HepG2 (cell line): Measurements from ENCODE around the gene SPTBN5. TPM values are rescaled to one million over a fixed set of nuclear protein-coding genes. Genes with fewer than 3 reads are reported as not detected.

Experiments used
- ATF7 ChIP-seq, 2 experiments: fragments of 450-650 bp in 1 of 2; sonication (generic) in 1 of 2; formaldehyde crosslinking in 1 of 2; IDR thresholded peaks; 2 replicates each; pipeline versions ENCODE4 v1.4.0 to v1.6.1; 2016 to 2020; ENCODE audit warnings: antibody characterized with exemption in 1 of 2, mild to moderate bottlenecking in 1 of 2, missing genetic modification reagents in 1 of 2
- BRCA1 ChIP-seq: sonication (generic); formaldehyde crosslinking; IDR thresholded peaks from 2 replicates; pipeline ENCODE4 v1.4.0; 2020; ENCODE audit warnings: missing genetic modification reagents
- ELF3 ChIP-seq: IDR thresholded peaks from 2 replicates; pipeline ENCODE4 v1.6.1; 2016; ENCODE audit warnings: missing genetic modification reagents, missing compliant biosample characterization
- FOXC1 ChIP-seq: sonication (generic); formaldehyde crosslinking; IDR thresholded peaks from 2 replicates; pipeline ENCODE4 v1.8.0; 2022; ENCODE audit warnings: mild to moderate bottlenecking, missing genetic modification reagents, borderline replicate concordance
- GPN1 ChIP-seq: sonication (generic); formaldehyde crosslinking; IDR thresholded peaks from 2 replicates; pipeline ENCODE4 v1.5.1; 2020; ENCODE audit warnings: missing genetic modification reagents, borderline replicate concordance
- HOXA5 ChIP-seq: sonication (generic); formaldehyde crosslinking; IDR thresholded peaks from 2 replicates; pipeline ENCODE4 v1.4.0; 2020; ENCODE audit warnings: missing genetic modification reagents
- KMT2B ChIP-seq: IDR thresholded peaks from 2 replicates; pipeline ENCODE4 v1.6.1; 2016; ENCODE audit warnings: missing genetic modification reagents, missing compliant biosample characterization
- MBD4 ChIP-seq: IDR thresholded peaks from 2 replicates; pipeline ENCODE4 v1.6.1; 2012; ENCODE audit warnings: low read length, inconsistent platforms, borderline replicate concordance
- YY1 ChIP-seq: IDR thresholded peaks from 2 replicates; pipeline ENCODE4 v1.6.1; 2011; ENCODE audit warnings: low read length, low read depth, moderate library complexity, mild to moderate bottlenecking; ENCODE audit not compliant: insufficient read depth, insufficient replicate concordance
- ZNF3 ChIP-seq: IDR thresholded peaks from 2 replicates; pipeline ENCODE4 v1.7.0; 2017; ENCODE audit warnings: inconsistent platforms
- ZNF367 ChIP-seq: sonication (generic); formaldehyde crosslinking; IDR thresholded peaks from 2 replicates; pipeline ENCODE4 v1.4.0; 2020; ENCODE audit warnings: missing genetic modification reagents, borderline replicate concordance
- ZNF382 ChIP-seq: sonication (generic); formaldehyde crosslinking; IDR thresholded peaks from 2 replicates; pipeline ENCODE4 v1.5.0; 2020; ENCODE audit warnings: missing genetic modification reagents, mild to moderate bottlenecking, borderline replicate concordance
- ZNF383 ChIP-seq: sonication (generic); formaldehyde crosslinking; IDR thresholded peaks from 2 replicates; pipeline ENCODE4 v1.4.0; 2020; ENCODE audit warnings: missing genetic modification reagents, mild to moderate bottlenecking, borderline replicate concordance
- ZNF496 ChIP-seq: sonication (generic); formaldehyde crosslinking; IDR thresholded peaks from 2 replicates; pipeline ENCODE4 v1.8.1; 2023; ENCODE audit warnings: mild to moderate bottlenecking, moderate library complexity, missing genetic modification reagents; ENCODE audit not compliant: insufficient replicate concordance
- polyA plus RNA-seq, 8 experiments: library from polyadenylated mRNA; depleted of rRNA in 3 of 8; stranded (reverse) in 7 of 8; unstranded in 1 of 8; fragments of >200 nt; fragmentation: Illumina TruSeq in 4 of 8; extraction: Trizol in 4 of 8; gene quantifications; 2 replicates each; pipeline versions ENCODE4 v1.2.1 to v1.2.3, GENCODE V29; 2011 to 2016; ENCODE audit warnings: low read depth in 4 of 8, missing spikeins in 1 of 8, mixed read lengths in 1 of 8; ENCODE audit not compliant: insufficient read depth in 1 of 8
- total RNA-seq, 5 experiments: library from RNA; depleted of rRNA; stranded (reverse); fragments of >200 nt; fragmentation: Illumina TruSeq; extraction: Trizol; gene quantifications; 2 replicates each; pipeline ENCODE4 v1.2.3, GENCODE V29; 2016; ENCODE audit warnings: low read depth in 1 of 5
- TF ChIP-seq, protein P1 (sequence below): sonication (generic); formaldehyde crosslinking; IDR thresholded peaks from 2 replicates; pipeline ENCODE4 v1.4.0; 2020; ENCODE audit warnings: missing genetic modification reagents, borderline replicate concordance
- TF ChIP-seq, protein P2 (sequence below): sonication (generic); formaldehyde crosslinking; IDR thresholded peaks from 2 replicates; pipeline ENCODE4 v1.5.1; 2020; ENCODE audit warnings: missing genetic modification reagents, mild to moderate bottlenecking, borderline replicate concordance
- TF ChIP-seq, protein P3 (sequence below): IDR thresholded peaks from 2 replicates; pipeline ENCODE4 v1.6.1; 2016; ENCODE audit warnings: control low read depth
- TF ChIP-seq, protein P4 (sequence below): sonication (generic); formaldehyde crosslinking; IDR thresholded peaks from 2 replicates; pipeline ENCODE4 v1.4.0; 2020; ENCODE audit warnings: missing genetic modification reagents, mild to moderate bottlenecking, borderline replicate concordance

SPTBN5 gene
- total and polyA plus RNA-seq, 2 of the 13 experiments (the other 11 are each of a cell fraction or from before 2014, with no cell fraction given) = 0.01 to 0.07 TPM

DNA sequence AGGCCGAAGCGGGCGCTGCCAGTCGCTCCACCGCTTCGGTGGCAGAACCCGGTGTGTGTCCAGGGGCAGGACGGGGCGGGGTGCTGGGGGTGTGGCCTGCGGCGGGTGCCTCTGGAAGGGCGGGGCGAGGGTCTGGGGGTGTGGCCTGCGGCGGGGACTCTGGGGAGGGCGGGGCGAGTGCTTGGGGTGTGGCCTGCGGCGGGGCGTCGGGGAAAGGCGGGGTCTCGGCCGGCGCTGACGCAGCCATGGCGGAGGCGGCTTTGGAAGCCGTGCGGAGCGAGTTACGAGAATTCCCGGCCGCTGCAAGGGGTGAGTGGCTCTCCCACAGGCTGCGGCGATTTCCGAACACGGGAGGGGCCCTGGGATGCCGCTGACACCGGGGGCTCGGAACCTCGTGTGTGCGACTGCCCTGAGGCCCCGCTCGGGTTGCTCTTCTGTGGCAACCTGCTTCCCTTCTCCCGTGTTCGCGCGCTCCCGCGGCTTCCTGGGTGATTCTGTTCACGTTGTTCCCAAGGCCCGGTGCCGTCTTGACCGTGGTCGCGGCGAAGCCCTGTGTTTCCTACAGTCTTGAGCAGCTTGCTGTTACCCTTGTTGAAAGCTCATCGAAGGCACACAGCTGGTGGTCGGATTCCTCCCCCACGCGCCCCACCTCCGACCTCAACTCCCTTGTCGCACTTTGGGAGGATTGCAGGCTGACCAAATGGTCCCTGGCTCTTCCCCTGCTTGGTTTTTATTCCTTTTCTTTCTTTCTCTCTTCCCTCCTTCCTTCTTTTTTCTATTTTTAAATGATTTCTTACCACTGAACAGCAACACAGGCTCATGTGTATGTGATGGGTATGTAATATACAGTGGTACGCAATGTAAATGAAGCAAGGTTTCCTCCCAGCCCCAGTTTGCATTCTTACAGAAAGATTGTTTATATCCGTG is 65.7 kb downstream of the SPTBN5 start, which contains the start of gene JMJD7 (continued):
- TF ChIP-seq ATF7 (IDR thresholded peaks at IDR 0.05) (no peak), ATF7 (CRISPR knock-in tag; IDR thresholded peaks at IDR 0.05) (no peak), ZNF367 (CRISPR knock-in tag) (no peak), BRCA1 (CRISPR knock-in tag) (no peak), ZNF382 (CRISPR knock-in tag) (no peak), ZNF3 (no peak), GPN1 (no peak; the same call in 1 of the 2 replicates), ZNF496 (no peak), FOXC1 (no peak), YY1 (peak; percentile 85), HOXA5 (CRISPR knock-in tag) (no peak), MBD4 (no peak), ZNF383 (CRISPR knock-in tag) (no peak), ELF3 (CRISPR knock-in tag) (no peak), KMT2B (peak; percentile 24; the same call in 1 of the 2 replicates)
- TF ChIP-seq, protein P1, sequence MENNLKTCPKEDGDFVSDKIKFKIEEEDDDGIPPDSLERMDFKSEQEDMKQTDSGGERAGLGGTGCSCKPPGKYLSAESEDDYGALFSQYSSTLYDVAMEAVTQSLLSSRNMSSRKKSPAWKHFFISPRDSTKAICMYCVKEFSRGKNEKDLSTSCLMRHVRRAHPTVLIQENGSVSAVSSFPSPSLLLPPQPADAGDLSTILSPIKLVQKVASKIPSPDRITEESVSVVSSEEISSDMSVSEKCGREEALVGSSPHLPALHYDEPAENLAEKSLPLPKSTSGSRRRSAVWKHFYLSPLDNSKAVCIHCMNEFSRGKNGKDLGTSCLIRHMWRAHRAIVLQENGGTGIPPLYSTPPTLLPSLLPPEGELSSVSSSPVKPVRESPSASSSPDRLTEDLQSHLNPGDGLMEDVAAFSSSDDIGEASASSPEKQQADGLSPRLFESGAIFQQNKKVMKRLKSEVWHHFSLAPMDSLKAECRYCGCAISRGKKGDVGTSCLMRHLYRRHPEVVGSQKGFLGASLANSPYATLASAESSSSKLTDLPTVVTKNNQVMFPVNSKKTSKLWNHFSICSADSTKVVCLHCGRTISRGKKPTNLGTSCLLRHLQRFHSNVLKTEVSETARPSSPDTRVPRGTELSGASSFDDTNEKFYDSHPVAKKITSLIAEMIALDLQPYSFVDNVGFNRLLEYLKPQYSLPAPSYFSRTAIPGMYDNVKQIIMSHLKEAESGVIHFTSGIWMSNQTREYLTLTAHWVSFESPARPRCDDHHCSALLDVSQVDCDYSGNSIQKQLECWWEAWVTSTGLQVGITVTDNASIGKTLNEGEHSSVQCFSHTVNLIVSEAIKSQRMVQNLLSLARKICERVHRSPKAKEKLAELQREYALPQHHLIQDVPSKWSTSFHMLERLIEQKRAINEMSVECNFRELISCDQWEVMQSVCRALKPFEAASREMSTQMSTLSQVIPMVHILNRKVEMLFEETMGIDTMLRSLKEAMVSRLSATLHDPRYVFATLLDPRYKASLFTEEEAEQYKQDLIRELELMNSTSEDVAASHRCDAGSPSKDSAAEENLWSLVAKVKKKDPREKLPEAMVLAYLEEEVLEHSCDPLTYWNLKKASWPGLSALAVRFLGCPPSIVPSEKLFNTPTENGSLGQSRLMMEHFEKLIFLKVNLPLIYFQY (CRISPR knock-in tag) = no peak
- TF ChIP-seq, protein P2, sequence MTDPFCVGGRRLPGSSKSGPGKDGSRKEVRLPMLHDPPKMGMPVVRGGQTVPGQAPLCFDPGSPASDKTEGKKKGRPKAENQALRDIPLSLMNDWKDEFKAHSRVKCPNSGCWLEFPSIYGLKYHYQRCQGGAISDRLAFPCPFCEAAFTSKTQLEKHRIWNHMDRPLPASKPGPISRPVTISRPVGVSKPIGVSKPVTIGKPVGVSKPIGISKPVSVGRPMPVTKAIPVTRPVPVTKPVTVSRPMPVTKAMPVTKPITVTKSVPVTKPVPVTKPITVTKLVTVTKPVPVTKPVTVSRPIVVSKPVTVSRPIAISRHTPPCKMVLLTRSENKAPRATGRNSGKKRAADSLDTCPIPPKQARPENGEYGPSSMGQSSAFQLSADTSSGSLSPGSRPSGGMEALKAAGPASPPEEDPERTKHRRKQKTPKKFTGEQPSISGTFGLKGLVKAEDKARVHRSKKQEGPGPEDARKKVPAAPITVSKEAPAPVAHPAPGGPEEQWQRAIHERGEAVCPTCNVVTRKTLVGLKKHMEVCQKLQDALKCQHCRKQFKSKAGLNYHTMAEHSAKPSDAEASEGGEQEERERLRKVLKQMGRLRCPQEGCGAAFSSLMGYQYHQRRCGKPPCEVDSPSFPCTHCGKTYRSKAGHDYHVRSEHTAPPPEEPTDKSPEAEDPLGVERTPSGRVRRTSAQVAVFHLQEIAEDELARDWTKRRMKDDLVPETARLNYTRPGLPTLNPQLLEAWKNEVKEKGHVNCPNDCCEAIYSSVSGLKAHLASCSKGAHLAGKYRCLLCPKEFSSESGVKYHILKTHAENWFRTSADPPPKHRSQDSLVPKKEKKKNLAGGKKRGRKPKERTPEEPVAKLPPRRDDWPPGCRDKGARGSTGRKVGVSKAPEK (CRISPR knock-in tag) = no peak
- TF ChIP-seq, protein P3, sequence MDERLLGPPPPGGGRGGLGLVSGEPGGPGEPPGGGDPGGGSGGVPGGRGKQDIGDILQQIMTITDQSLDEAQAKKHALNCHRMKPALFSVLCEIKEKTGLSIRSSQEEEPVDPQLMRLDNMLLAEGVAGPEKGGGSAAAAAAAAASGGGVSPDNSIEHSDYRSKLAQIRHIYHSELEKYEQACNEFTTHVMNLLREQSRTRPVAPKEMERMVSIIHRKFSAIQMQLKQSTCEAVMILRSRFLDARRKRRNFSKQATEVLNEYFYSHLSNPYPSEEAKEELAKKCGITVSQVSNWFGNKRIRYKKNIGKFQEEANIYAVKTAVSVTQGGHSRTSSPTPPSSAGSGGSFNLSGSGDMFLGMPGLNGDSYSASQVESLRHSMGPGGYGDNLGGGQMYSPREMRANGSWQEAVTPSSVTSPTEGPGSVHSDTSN (CRISPR knock-in tag) = no peak
- TF ChIP-seq, protein P4, sequence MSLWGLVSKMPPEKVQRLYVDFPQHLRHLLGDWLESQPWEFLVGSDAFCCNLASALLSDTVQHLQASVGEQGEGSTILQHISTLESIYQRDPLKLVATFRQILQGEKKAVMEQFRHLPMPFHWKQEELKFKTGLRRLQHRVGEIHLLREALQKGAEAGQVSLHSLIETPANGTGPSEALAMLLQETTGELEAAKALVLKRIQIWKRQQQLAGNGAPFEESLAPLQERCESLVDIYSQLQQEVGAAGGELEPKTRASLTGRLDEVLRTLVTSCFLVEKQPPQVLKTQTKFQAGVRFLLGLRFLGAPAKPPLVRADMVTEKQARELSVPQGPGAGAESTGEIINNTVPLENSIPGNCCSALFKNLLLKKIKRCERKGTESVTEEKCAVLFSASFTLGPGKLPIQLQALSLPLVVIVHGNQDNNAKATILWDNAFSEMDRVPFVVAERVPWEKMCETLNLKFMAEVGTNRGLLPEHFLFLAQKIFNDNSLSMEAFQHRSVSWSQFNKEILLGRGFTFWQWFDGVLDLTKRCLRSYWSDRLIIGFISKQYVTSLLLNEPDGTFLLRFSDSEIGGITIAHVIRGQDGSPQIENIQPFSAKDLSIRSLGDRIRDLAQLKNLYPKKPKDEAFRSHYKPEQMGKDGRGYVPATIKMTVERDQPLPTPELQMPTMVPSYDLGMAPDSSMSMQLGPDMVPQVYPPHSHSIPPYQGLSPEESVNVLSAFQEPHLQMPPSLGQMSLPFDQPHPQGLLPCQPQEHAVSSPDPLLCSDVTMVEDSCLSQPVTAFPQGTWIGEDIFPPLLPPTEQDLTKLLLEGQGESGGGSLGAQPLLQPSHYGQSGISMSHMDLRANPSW (CRISPR knock-in tag) = no peak
